ENCODE measurements around the gene FLNB.

DNA sequence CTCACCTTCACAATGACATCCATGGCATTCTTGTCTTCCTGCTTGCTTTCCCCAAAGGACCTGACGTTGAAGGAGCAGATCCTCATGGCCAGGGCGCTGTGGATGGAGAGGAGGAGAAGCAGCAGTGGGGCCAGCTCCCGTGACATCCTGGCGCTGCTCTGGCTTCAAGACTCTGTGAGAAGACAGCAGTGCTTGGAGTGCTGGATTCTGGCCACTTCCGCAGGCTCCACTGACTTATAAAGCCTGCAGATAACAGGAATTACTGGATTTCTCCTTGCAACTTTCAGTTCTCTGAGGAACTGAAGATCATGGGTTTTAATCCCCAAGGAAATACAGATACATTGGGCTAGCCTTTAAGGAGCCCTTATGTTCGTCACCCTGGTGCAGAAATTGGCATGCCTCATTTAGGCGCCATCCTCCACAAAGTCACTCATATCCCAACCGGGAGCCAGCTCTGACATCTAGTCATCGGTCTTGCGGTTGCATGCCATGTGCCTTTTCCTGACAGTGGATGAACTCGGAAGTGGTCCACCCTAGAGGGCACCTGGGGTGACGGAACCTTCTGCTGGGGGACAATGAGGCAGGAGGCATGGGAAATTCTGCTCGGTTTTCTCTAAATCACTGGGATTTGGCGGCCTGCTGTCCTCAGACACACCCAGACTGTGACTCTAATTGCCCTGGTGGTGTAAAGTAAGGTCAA is 202.7 kb downstream of the FLNB start, which contains the start of gene DNASE1L3:
- TF ChIP-seq, protein P1, sequence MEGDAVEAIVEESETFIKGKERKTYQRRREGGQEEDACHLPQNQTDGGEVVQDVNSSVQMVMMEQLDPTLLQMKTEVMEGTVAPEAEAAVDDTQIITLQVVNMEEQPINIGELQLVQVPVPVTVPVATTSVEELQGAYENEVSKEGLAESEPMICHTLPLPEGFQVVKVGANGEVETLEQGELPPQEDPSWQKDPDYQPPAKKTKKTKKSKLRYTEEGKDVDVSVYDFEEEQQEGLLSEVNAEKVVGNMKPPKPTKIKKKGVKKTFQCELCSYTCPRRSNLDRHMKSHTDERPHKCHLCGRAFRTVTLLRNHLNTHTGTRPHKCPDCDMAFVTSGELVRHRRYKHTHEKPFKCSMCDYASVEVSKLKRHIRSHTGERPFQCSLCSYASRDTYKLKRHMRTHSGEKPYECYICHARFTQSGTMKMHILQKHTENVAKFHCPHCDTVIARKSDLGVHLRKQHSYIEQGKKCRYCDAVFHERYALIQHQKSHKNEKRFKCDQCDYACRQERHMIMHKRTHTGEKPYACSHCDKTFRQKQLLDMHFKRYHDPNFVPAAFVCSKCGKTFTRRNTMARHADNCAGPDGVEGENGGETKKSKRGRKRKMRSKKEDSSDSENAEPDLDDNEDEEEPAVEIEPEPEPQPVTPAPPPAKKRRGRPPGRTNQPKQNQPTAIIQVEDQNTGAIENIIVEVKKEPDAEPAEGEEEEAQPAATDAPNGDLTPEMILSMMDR (IDR thresholded peaks at IDR 0.05; ENCODE audit: insufficient read depth, low read depth, low read length), result no peak
- TF ChIP-seq EZH2 (IDR thresholded peaks at IDR 0.05; ENCODE audit: insufficient read depth, low read length), result no peak
